D341Med (cell line): ENCODE data around the gene MYLIP.
A peak's percentile ranks its signal among the peaks of the same experiment; 100 is the strongest.

Experiments used
- DNase-seq: peaks from one replicate; pipeline ENCODE4 v3.0.0; 2012; ENCODE audit warnings: low spot score

The MYLIP gene

GRCh38 chr6:16128759-16129622 is at the start of gene MYLIP:
Gene MYLIP (plus strand): TSS chr6:16129086. CDS start chr6:16129323, 237 bp downstream.
- peak; percentile 99 for DNase-seq

- DNase-seq = no peak
Measured at GRCh38 chr6:16079354-16079753, 49.5 kb upstream of the MYLIP start.

GRCh38 chr6:16080204-16080603 is 48.7 kb upstream of the MYLIP start:
- DNase-seq = no peak

GRCh38 chr6:16081326-16081725 is 47.6 kb upstream of the MYLIP start:
- DNase-seq = no peak

GRCh38 chr6:16082361-16082760 is 46.5 kb upstream of the MYLIP start:
- DNase-seq = no peak

- no peak for DNase-seq
Measured at GRCh38 chr6:16086965-16087364, 41.9 kb upstream of the MYLIP start.

GRCh38 chr6:16087386-16087785 is 41.5 kb upstream of the MYLIP start:
- DNase-seq = no peak

- DNase-seq = no peak
Measured at GRCh38 chr6:16088409-16088808, 40.5 kb upstream of the MYLIP start.

GRCh38 chr6:16089232-16090062 is 39.4 kb upstream of the MYLIP start:
- no peak for DNase-seq

- no peak for DNase-seq
Measured at GRCh38 chr6:16090452-16090851, 38.4 kb upstream of the MYLIP start.

- no peak for DNase-seq
Measured at GRCh38 chr6:16090920-16091319, 38.0 kb upstream of the MYLIP start.

GRCh38 chr6:16092140-16092539 is 36.7 kb upstream of the MYLIP start:
- DNase-seq = no peak

- no peak for DNase-seq
Measured at GRCh38 chr6:16092990-16093389, 35.9 kb upstream of the MYLIP start.

GRCh38 chr6:16095180-16095579 is 33.7 kb upstream of the MYLIP start:
- DNase-seq = no peak

- no peak for DNase-seq
Measured at GRCh38 chr6:16097382-16098171, 31.3 kb upstream of the MYLIP start.

- no peak for DNase-seq
Measured at GRCh38 chr6:16098211-16098610, 30.7 kb upstream of the MYLIP start.

- no peak for DNase-seq
Measured at GRCh38 chr6:16102208-16102607, 26.7 kb upstream of the MYLIP start.

- no peak for DNase-seq
Measured at GRCh38 chr6:16103722-16104121, 25.2 kb upstream of the MYLIP start.

GRCh38 chr6:16104624-16105433 is 24.1 kb upstream of the MYLIP start:
- DNase-seq = no peak

- no peak for DNase-seq
Measured at GRCh38 chr6:16105854-16106253, 23.0 kb upstream of the MYLIP start.

GRCh38 chr6:16106991-16107787 is 21.7 kb upstream of the MYLIP start:
- DNase-seq = no peak
